Neural progenitor cell (in vitro differentiated cells): Measurements from ENCODE around the gene ZDBF2. TPM values are rescaled to one million over a fixed set of nuclear protein-coding genes. Genes with fewer than 3 reads are reported as not detected.
A peak's percentile ranks its signal among the peaks of the same experiment; 100 is the strongest.

Source experiments
- DNase-seq: peaks from one replicate; pipeline ENCODE4 v3.0.0-alpha.2; 2016; ENCODE audit warnings: low spot score
- H2AFZ ChIP-seq: fragments of 200-600 bp; sonication (generic); replicated peaks from 2 replicates; pipeline ENCODE4 v1.6.1; 2016; ENCODE audit warnings: antibody characterized with exemption
- H3F3A ChIP-seq: fragments of 200-600 bp; sonication (generic); 2 replicates; pipeline ENCODE4 v1.6.1; 2016; ENCODE audit warnings: antibody characterized with exemption, low read depth
- H3K27ac ChIP-seq: fragments of 200-600 bp; sonication (generic); 2 replicates; pipeline ENCODE4 v1.5.1; 2016; ENCODE audit warnings: mild to moderate bottlenecking
- H3K27me3 ChIP-seq: fragments of 200-600 bp; sonication (generic); 2 replicates; pipeline ENCODE4 v1.6.1; 2016; ENCODE audit warnings: mild to moderate bottlenecking, moderate library complexity
- H3K36me3 ChIP-seq: fragments of 200-600 bp; sonication (generic); 2 replicates; pipeline ENCODE4 v1.5.1; 2016
- H3K4me1 ChIP-seq: fragments of 200-600 bp; sonication (generic); 2 replicates; pipeline ENCODE4 v1.6.1; 2016; ENCODE audit warnings: mixed run types
- H3K4me2 ChIP-seq: fragments of 200-600 bp; sonication (generic); 2 replicates; pipeline ENCODE4 v1.6.1; 2016
- H3K4me3 ChIP-seq: fragments of 200-600 bp; sonication (generic); 2 replicates; pipeline ENCODE4 v1.5.1; 2016
- H3K79me2 ChIP-seq: fragments of 200-600 bp; sonication (generic); 2 replicates; pipeline ENCODE4 v1.6.1; 2016; ENCODE audit warnings: low read depth
- H3K9ac ChIP-seq: fragments of 200-600 bp; sonication (generic); 2 replicates; pipeline ENCODE4 v1.6.1; 2016
- H3K9me3 ChIP-seq: fragments of 200-600 bp; sonication (generic); 2 replicates; pipeline ENCODE4 v1.5.1; 2016; ENCODE audit warnings: low read depth
- H4K20me1 ChIP-seq: fragments of 200-600 bp; sonication (generic); 2 replicates; pipeline ENCODE4 v1.6.1; 2016; ENCODE audit warnings: low read depth
- H3K27ac Mint-ChIP-seq: 3 replicates; pipeline ENCODE4 v1.8.0; 2021; ENCODE audit warnings: mixed read lengths
- H3K27me3 Mint-ChIP-seq: 2 replicates; pipeline ENCODE4 v1.8.0; 2022; ENCODE audit warnings: low read depth, mild to moderate bottlenecking, inconsistent platforms, moderate library complexity, mixed read lengths; ENCODE audit not compliant: insufficient read depth
- H3K36me3 Mint-ChIP-seq: 3 replicates; pipeline ENCODE4 v1.8.0; 2021; ENCODE audit warnings: mixed read lengths
- H3K4me1 Mint-ChIP-seq: 3 replicates; pipeline ENCODE4 v1.8.0; 2021; ENCODE audit warnings: mixed read lengths
- H3K4me3 Mint-ChIP-seq: 3 replicates; pipeline ENCODE4 v1.8.0; 2021; ENCODE audit warnings: mild to moderate bottlenecking, moderate library complexity, mixed read lengths
- H3K9me3 Mint-ChIP-seq: 3 replicates; pipeline ENCODE4 v1.8.0; 2020; ENCODE audit warnings: mixed read lengths
- CTCF ChIP-seq: fragments of 200-600 bp; sonication (generic); IDR thresholded peaks from 2 replicates; pipeline ENCODE4 v1.5.1; 2017; ENCODE audit warnings: antibody characterized with exemption, mild to moderate bottlenecking
- EZH2 ChIP-seq: fragments of 200-600 bp; sonication (generic); IDR thresholded peaks from 2 replicates; pipeline ENCODE4 v1.6.1; 2017; ENCODE audit warnings: antibody characterized with exemption, mild to moderate bottlenecking, moderate library complexity
- EZH2phosphoT487 ChIP-seq: fragments of 200-600 bp; sonication (generic); IDR thresholded peaks from 2 replicates; pipeline ENCODE4 v1.6.1; 2017; ENCODE audit warnings: antibody characterized with exemption
- total RNA-seq: library from RNA; depleted of rRNA; stranded (reverse); fragments of >200 nt; gene quantifications from 2 replicates; pipeline ENCODE4 v1.2.3, GENCODE V29; 2015; ENCODE audit warnings: low replicate concordance

The ZDBF2 gene
- total RNA-seq, 1 donor from 2014 or later = 83.6 TPM

DNA sequence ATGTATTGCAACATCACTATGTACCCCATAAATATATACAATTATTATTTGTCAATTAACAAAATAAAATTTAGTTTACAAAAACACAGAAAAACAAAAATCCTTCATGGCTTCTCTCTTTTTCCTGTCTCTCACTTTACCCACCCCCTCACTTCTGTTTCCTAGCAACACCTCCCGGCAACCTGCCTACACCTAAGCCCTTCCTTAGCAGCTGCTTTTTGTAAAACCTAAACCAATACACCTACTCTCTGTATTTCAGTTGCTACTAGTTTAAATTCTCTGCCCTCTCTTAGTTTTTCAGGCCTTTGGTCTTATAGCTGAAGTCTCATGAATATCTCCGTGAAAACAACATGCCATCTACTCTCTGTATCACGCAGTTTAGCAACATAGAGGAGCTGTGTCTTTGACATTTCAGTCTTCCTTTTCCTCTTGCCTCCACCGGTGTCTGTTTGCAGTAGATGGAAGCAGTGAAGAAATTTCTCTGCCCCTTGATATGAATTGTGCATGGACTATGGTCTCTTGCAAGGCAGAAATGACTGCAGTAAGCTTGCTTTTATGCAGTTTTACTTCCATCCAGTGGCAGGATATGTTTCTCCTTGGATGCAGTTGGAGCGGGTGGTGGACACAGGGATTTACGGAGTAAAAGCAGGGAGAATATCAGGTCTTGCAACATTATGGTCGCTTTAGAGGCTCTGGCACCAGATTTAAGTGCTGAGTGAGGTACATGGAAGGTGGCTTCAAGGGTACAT, 42.0 kb upstream of the ZDBF2 start:
- Histone ChIP-seq H3K4me3 (no peak overlapping the region), H3K9me3 (peaks cover 1% of the 10 kb centered on the region), H3K27me3 (no peaks in the 10 kb centered on the region), H3K4me2 (peak overlapping the region; percentile 63), H3K9ac (no peak overlapping the region), H3K4me1 (peaks cover 36% of the 10 kb centered on the region), H3K36me3 (peaks cover 1% of the 10 kb centered on the region), H4K20me1 (no peaks in the 10 kb centered on the region), H3F3A (peaks cover 45% of the 10 kb centered on the region), H3K27ac (no peak overlapping the region), H3K79me2 (no peaks in the 10 kb centered on the region), H2AFZ (peak overlapping the region; percentile 78)
- H3K27ac Mint-ChIP-seq = peak overlapping the region; percentile 0
- H3K36me3 Mint-ChIP-seq = peaks cover 2% of the 10 kb centered on the region
- H3K9me3 Mint-ChIP-seq = peaks cover 16% of the 10 kb centered on the region
- TF ChIP-seq EZH2phosphoT487 (no peak), CTCF (no peak), EZH2 (no peak)
- no peak overlapping the region for H3K4me3 Mint-ChIP-seq
- peaks cover 6% of the 10 kb centered on the region for H3K27me3 Mint-ChIP-seq
- no peak for DNase-seq
- peaks cover 32% of the 10 kb centered on the region for H3K4me1 Mint-ChIP-seq

DNA sequence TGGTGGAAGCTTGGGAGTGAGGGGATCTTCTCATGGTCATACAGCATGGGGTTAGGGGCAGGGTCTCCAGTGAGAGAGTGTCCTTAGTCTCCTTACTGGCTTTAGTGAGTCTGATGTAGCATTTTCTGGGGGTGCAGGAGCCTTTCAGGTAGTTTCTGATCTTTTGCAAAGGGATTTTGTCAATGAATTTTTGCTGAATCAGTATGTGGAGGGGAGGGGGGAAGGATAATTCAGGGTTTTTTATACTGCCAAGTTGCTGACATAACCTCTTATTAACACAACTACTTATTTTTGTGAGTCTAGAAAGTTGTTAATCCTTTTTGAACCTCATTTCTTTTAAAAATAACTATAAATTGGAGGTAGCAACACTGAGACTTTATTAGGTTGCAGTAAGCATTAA, 35.3 kb upstream of the ZDBF2 start:
- H3K79me2 ChIP-seq = no peaks in the 10 kb centered on the region
- H3K36me3 ChIP-seq = peaks cover 3% of the 10 kb centered on the region
- Mint-ChIP-seq H3K27ac (no peak overlapping the region), H3K36me3 (no peaks in the 10 kb centered on the region), H3K27me3 (peaks cover 2% of the 10 kb centered on the region), H3K4me3 (no peak overlapping the region), H3K4me1 (no peaks in the 10 kb centered on the region), H3K9me3 (peaks cover 17% of the 10 kb centered on the region)
- no peak for DNase-seq
- no peak overlapping the region for H3K4me3 ChIP-seq
- no peaks in the 10 kb centered on the region for H4K20me1 ChIP-seq
- no peak overlapping the region for H2AFZ ChIP-seq
- no peak overlapping the region for H3K27ac ChIP-seq
- no peaks in the 10 kb centered on the region for H3K27me3 ChIP-seq
- H3F3A ChIP-seq = no peaks in the 10 kb centered on the region
- no peak for TF ChIP-seq CTCF
- TF ChIP-seq EZH2 = no peak
- TF ChIP-seq EZH2phosphoT487 = no peak
- no peaks in the 10 kb centered on the region for H3K4me1 ChIP-seq
- no peak overlapping the region for H3K4me2 ChIP-seq
- H3K9ac ChIP-seq = no peak overlapping the region
- H3K9me3 ChIP-seq = peaks cover 5% of the 10 kb centered on the region

- Histone ChIP-seq H3K9ac (no peak overlapping the region), H3K4me3 (no peak overlapping the region), H3K9me3 (peaks cover 5% of the 10 kb centered on the region), H3K4me1 (no peaks in the 10 kb centered on the region), H3K79me2 (no peaks in the 10 kb centered on the region), H3K36me3 (peaks cover 3% of the 10 kb centered on the region), H4K20me1 (no peaks in the 10 kb centered on the region), H3K27me3 (no peaks in the 10 kb centered on the region), H3K27ac (no peak overlapping the region), H3K4me2 (no peak overlapping the region), H3F3A (no peaks in the 10 kb centered on the region), H2AFZ (no peak overlapping the region)
- H3K4me1 Mint-ChIP-seq = no peaks in the 10 kb centered on the region
- peak overlapping the region; percentile 15 for H3K27ac Mint-ChIP-seq
- peaks cover 17% of the 10 kb centered on the region for H3K9me3 Mint-ChIP-seq
- no peak for TF ChIP-seq EZH2phosphoT487
- H3K4me3 Mint-ChIP-seq = no peak overlapping the region
- DNase-seq = no peak
- no peaks in the 10 kb centered on the region for H3K36me3 Mint-ChIP-seq
- peaks cover 2% of the 10 kb centered on the region for H3K27me3 Mint-ChIP-seq
Observed at GRCh38 chr2:206240327-206240726, 34.1 kb upstream of the ZDBF2 start.

DNA sequence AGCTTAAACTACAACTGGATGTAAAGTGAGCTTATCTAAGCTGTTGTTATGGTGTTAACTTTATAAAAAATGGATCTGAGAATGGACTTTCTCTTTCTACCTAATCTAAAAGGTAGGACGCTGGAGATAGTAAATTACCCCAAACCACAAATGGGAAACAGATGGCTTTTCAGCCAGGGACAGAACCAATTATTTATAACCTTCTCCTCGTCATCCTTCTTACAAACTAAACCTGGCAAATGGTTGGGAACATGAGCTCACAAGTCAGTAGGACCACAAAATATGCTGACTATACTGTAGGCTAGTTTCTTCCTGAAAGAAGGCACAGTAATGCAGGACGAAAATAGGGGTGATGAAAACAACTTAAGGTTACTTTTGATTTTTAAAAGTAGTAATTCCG, 32.7 kb upstream of the ZDBF2 start:
- no peak overlapping the region for H3K4me3 Mint-ChIP-seq
- no peaks in the 10 kb centered on the region for H4K20me1 ChIP-seq
- no peaks in the 10 kb centered on the region for H3K4me1 Mint-ChIP-seq
- peaks cover 5% of the 10 kb centered on the region for H3K9me3 ChIP-seq
- no peak overlapping the region for H3K27ac ChIP-seq
- H3K36me3 Mint-ChIP-seq = no peaks in the 10 kb centered on the region
- peaks cover 6% of the 10 kb centered on the region for H3K9me3 Mint-ChIP-seq
- H3F3A ChIP-seq = no peaks in the 10 kb centered on the region
- no peak overlapping the region for H3K9ac ChIP-seq
- H2AFZ ChIP-seq = no peak overlapping the region
- no peaks in the 10 kb centered on the region for H3K4me1 ChIP-seq
- no peak overlapping the region for H3K27ac Mint-ChIP-seq
- H3K27me3 ChIP-seq = no peaks in the 10 kb centered on the region
- TF ChIP-seq EZH2 (no peak), EZH2phosphoT487 (no peak), CTCF (no peak)
- DNase-seq = no peak
- H3K79me2 ChIP-seq = no peaks in the 10 kb centered on the region
- H3K36me3 ChIP-seq = peaks cover 3% of the 10 kb centered on the region
- H3K4me3 ChIP-seq = no peak overlapping the region
- H3K27me3 Mint-ChIP-seq = no peaks in the 10 kb centered on the region
- H3K4me2 ChIP-seq = no peak overlapping the region
